Ishikawa (cell line): Measurements from ENCODE around the gene HMGCS2.

Experiments used
- CREB1 ChIP-seq: IDR thresholded peaks from 2 replicates; pipeline ENCODE4 v1.6.1; 2012; ENCODE audit warnings: low read depth
- EP300 ChIP-seq: IDR thresholded peaks from 2 replicates; pipeline ENCODE4 v1.6.1; 2012; ENCODE audit warnings: borderline replicate concordance
- FOXM1 ChIP-seq: IDR thresholded peaks from 2 replicates; pipeline ENCODE4 v1.6.1; 2012; ENCODE audit warnings: low read depth, borderline replicate concordance
- RAD21 ChIP-seq: IDR thresholded peaks from 2 replicates; pipeline ENCODE4 v1.6.1; 2012; ENCODE audit warnings: low read depth
- TEAD4 ChIP-seq: IDR thresholded peaks from 2 replicates; pipeline ENCODE4 v1.6.1; 2012
- TF ChIP-seq, protein P1 (sequence below): IDR thresholded peaks from 2 replicates; pipeline ENCODE4 v1.6.1; 2012
- TF ChIP-seq, protein P2 (sequence below): IDR thresholded peaks from 2 replicates; pipeline ENCODE4 v1.6.1; 2012

DNA sequence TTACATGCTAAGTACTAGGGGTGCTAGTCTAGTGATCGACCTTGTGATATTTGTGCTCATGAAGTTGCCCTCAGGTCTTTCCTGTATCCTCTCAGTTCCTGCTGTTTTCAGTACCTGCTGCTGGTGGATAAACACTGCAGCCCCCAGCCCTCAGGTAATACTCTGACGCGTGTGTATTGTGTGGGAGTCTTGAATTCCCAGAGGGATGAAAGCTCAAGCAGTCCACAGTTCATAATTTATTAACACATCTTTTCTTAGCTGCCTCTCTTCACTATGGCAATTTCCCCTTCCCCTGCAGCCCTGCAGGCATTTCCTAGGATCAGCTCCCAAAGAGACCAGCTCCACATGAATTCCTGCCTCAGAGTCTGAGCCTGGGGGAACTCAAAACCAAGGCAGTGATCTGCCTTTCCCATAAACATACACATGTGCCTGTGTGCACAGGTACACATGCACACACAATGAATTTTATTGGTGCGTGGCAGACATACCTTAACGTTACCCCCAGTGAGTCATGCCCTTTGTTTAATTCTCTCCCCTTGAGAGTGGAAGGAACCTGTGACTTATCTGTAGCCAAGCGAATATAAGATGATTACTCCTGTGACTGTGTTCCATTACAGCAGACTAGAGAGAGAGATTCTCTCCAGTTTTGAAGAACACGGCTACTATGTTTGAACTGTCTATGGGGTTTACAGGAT is 14.1 kb upstream of the HMGCS2 start:
- TF ChIP-seq RAD21 = no peak
- TF ChIP-seq EP300 = no peak
- TF ChIP-seq, protein P1, sequence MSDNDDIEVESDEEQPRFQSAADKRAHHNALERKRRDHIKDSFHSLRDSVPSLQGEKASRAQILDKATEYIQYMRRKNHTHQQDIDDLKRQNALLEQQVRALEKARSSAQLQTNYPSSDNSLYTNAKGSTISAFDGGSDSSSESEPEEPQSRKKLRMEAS = peak; percentile 40; the same call in 1 of the 2 replicates
- TF ChIP-seq CREB1 = no peak
- TF ChIP-seq TEAD4 = peak; percentile 29; the same call in 1 of the 2 replicates
- TF ChIP-seq, protein P2, sequence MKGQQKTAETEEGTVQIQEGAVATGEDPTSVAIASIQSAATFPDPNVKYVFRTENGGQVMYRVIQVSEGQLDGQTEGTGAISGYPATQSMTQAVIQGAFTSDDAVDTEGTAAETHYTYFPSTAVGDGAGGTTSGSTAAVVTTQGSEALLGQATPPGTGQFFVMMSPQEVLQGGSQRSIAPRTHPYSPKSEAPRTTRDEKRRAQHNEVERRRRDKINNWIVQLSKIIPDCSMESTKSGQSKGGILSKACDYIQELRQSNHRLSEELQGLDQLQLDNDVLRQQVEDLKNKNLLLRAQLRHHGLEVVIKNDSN = no peak
- no peak for TF ChIP-seq FOXM1
